IPS-18a (cell line): ENCODE measurements around the gene C16orf95.
"Not testable (repeated sequence)": the region's sequence is repeated elsewhere in the genome, so short reads cannot be mapped to it uniquely, and the experiment has no call there.

Experiments
- H3K27ac ChIP-seq: one replicate; pipeline ENCODE4 v1.5.1; 2013; ENCODE audit warnings: low read length
- H3K27me3 ChIP-seq: one replicate; pipeline ENCODE4 v1.6.1; 2013; ENCODE audit warnings: mild to moderate bottlenecking, low read length; ENCODE audit not compliant: control insufficient read depth, insufficient read depth
- H3K36me3 ChIP-seq: one replicate; pipeline ENCODE4 v1.6.1; 2013; ENCODE audit warnings: low read depth, low read length; ENCODE audit not compliant: control insufficient read depth
- H3K4me1 ChIP-seq: one replicate; pipeline ENCODE4 v1.6.1; 2013; ENCODE audit warnings: low read depth, low read length; ENCODE audit not compliant: control insufficient read depth
- H3K4me3 ChIP-seq: one replicate; pipeline ENCODE4 v1.5.1; 2013; ENCODE audit warnings: low read length
- H3K9ac ChIP-seq: one replicate; pipeline ENCODE4 v1.6.1; 2013; ENCODE audit warnings: mild to moderate bottlenecking, low read length, moderate library complexity
- H3K9me3 ChIP-seq: one replicate; pipeline ENCODE4 v1.6.1; 2013; ENCODE audit warnings: low read depth, low read length; ENCODE audit not compliant: control insufficient read depth

The C16orf95 gene

DNA sequence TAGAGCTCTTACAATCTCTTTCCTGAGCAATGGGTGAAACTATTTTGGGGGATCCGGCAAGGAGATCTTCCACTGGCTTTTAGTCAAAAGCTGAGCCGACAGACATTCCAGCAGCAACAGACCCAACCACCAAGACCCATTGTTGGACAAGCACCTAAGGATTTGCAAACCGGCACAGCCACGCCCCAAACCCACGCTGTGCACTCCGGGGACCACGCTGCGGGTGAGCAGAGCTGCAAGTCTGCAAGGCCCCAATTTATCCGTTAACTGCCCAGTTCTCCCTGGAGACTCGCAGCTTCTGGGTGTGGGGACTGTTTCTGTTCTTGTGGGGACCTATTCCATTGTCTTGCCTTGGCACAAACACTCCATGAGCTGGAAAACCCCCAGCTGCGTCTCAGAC, 45.9 kb downstream of the C16orf95 start:
- Histone ChIP-seq H3K27me3 (no peaks in the 10 kb centered on the region), H3K9ac (no peak overlapping the region), H3K4me1 (no peaks in the 10 kb centered on the region), H3K36me3 (no peaks in the 10 kb centered on the region), H3K9me3 (no peaks in the 10 kb centered on the region), H3K4me3 (no peak overlapping the region), H3K27ac (no peak overlapping the region)

DNA sequence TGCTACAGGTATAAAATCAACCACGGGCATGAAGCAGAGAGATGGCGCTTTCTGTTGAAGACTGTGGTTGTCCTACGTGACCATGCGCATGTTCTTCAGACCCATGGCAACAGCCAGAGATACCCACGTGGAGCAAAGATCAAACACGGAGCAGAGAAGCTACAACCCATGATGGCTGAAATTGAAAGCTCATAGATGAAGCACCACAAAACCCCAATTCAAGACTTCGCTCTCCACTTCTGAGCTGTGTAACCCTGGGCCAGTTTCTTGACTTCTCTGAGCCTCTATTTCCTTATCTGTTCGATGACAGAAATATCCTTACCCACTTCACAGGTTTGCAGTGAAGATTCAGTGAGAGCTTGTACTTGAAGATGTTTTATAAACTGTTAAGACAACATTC, 49.6 kb downstream of the C16orf95 start:
- Histone ChIP-seq H3K9me3 (no peaks in the 10 kb centered on the region), H3K27ac (no peak overlapping the region), H3K4me1 (no peaks in the 10 kb centered on the region), H3K9ac (no peak overlapping the region), H3K36me3 (no peaks in the 10 kb centered on the region), H3K27me3 (no peaks in the 10 kb centered on the region), H3K4me3 (no peak overlapping the region)

DNA sequence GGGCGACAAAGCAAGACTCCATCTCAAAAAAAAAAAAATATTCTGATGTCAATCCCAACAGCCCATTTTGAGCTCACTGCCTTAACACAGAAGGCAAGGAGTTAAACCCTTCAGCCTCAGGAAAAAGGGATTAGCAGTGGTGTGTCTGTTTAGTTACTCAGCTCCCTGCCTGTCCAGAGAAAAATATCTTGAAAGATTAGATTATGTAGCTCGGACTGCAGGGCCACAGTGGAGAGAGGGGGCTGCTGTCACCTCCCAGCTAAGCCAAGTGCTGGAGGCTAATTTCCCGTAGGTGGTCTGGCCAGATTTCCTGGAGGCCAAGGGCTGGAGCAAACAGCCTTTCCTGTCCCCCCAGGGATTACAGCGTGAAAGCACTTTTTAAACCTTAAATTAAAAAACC, 50.3 kb downstream of the C16orf95 start:
- Histone ChIP-seq H3K4me1 (no peaks in the 10 kb centered on the region), H3K9ac (no peak overlapping the region), H3K36me3 (no peaks in the 10 kb centered on the region), H3K27ac (no peak overlapping the region), H3K4me3 (no peak overlapping the region), H3K27me3 (no peaks in the 10 kb centered on the region), H3K9me3 (no peaks in the 10 kb centered on the region)

DNA sequence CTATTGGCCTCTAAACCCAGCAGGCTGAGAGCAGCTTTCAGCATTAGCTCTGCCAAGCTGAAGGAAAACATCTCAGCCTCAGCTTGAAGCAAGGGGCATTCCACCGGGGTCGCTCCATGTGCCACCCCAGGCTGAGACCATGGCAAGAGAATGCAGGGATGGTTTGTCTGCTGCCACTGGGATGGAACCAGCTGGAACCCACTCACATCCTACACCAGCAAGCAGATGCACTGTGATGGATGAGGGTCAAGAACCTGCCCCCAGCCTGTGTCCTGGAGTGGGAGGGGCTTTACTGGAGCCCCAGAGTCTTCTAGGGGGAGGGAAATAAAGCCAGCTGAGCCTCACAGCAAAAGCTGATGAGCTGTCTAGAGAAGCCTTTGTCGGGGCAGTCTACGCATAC, 51.9 kb downstream of the C16orf95 start:
- Histone ChIP-seq H3K9me3 (no peaks in the 10 kb centered on the region), H3K27me3 (no peaks in the 10 kb centered on the region), H3K4me1 (no peaks in the 10 kb centered on the region), H3K27ac (no peak overlapping the region), H3K4me3 (no peak overlapping the region), H3K9ac (no peak overlapping the region), H3K36me3 (no peaks in the 10 kb centered on the region)

DNA sequence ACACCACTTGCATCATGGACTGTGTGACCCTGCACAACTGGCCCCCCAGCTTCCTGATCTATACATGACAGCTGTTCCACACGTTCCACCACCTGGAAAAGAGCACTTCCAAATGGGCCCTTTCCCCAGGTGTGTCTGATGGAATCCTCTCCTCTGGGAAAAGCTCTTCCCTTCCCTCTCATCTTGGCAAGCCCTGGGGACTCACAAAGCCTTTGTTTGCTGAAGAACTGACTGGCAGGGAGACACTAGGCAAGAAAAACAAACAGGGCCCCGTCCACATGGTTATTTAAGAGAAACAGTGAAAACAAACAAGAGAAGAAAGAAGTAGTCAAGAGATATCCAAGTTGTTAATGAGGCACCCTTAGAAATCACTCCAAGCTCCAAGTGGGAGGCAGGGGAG, 52.6 kb downstream of the C16orf95 start:
- Histone ChIP-seq H3K9ac (no peak overlapping the region), H3K4me3 (no peak overlapping the region), H3K27ac (no peak overlapping the region), H3K9me3 (no peaks in the 10 kb centered on the region), H3K36me3 (no peaks in the 10 kb centered on the region), H3K4me1 (no peaks in the 10 kb centered on the region), H3K27me3 (no peaks in the 10 kb centered on the region)

DNA sequence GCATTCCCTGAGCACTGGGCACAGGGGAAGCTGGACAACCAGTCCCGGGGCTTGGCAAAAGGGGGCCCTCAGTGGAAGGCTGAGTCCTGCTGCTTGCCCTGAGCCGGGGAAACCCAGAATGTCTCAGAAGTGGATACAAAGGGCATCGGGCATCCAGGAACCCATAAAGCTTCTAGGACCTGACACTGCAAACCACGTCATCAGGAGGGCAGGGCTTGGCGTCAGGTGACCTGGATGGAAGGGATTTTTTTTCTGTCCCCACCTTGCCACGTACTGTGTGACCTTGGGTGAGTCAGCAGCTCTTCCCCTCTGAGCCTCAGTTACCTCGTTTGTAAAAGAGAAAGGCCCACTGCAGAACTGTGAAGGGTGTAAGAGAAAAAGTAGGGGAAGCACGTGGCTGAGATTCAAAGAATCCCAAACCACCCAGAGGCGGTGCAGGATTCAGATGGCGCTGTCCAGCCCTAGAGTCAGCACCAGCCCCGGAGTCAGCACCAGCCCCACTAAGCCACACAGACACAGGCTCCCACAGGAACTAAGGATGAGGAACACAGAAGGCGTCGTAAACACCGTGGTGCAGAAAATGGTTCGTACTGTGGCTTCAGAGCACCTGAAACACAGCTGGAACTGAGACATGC, 53.7 kb downstream of the C16orf95 start:
- Histone ChIP-seq H3K4me3 (no peak overlapping the region), H3K9ac (no peak overlapping the region), H3K27ac (no peak overlapping the region), H3K36me3 (no peaks in the 10 kb centered on the region), H3K9me3 (no peaks in the 10 kb centered on the region), H3K27me3 (no peaks in the 10 kb centered on the region), H3K4me1 (no peaks in the 10 kb centered on the region)

DNA sequence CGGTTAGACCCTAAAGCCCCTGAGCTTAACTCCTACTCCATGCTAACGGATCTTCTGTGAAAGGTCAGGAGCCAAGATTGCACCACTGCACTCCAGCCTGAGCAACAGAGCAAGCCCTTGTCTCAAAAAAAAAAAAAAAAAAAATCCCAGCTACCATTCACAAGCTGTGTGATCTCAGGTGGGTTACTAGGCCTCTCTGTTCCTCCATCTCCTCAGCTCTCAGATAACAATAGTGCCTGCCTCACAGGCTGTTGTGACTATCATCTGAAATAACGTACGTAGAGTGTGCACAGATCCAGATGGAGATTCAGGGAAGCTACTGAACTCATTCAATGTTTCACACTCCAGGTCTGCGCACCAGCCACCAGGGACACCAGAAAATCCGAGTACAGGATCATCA, 57.8 kb downstream of the C16orf95 start:
- no peaks in the 10 kb centered on the region for H3K36me3 ChIP-seq
- H3K4me1 ChIP-seq = no peaks in the 10 kb centered on the region
- H3K27me3 ChIP-seq = no peaks in the 10 kb centered on the region
- no peaks in the 10 kb centered on the region for H3K9me3 ChIP-seq
- H3K27ac ChIP-seq = no peak overlapping the region
- H3K4me3 ChIP-seq = no peak overlapping the region
- H3K9ac ChIP-seq = no peak overlapping the region

DNA sequence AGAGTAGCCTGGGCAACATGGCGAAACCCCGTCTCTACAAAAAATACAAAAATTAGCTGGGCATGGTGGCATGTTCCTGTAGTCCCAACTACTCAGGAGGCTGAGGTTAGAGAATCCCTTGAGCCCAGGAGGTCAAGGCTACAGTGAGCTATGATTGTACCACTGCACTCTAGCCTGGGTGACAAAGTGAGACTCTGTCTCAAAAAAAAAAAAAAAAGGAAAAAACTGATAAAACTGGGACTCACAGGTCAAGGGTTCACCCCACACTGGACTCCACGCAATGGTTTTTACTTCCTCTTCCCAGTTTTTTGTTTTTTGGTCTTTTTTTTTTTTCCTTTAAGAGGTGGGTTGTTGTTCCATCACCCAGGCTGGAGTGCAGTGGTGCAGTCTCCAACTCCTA, 58.5 kb downstream of the C16orf95 start:
- H3K4me3 ChIP-seq, H3K27ac ChIP-seq: not testable (repeated sequence)

DNA sequence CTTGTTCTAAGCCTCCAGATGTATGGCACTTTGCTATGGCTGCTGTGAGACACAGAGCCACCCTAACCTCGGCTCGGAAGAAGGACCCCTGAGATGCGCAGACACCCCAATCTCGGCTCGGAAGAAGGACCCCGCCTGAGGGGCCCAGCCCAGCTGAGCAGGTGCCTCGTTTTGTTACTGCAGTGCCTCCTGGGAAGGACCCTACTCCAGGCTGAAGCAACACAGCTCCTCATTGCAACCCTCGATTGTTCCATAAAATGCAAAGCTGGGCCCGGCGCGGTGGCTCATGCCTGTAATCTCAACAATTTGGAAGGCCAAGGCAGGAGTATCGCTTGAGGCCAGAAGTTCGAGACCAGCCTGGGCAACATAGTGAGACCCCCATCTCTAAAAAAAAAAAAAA, 61.3 kb downstream of the C16orf95 start:
- Histone ChIP-seq H3K9me3 (no peaks in the 10 kb centered on the region), H3K4me3 (no peak overlapping the region), H3K36me3 (no peaks in the 10 kb centered on the region), H3K27me3 (no peaks in the 10 kb centered on the region), H3K9ac (no peak overlapping the region), H3K4me1 (no peaks in the 10 kb centered on the region), H3K27ac (no peak overlapping the region)

More for the DNA sequence above, 58.5 kb downstream of the C16orf95 start:
- H3K9ac ChIP-seq, H3K4me1 ChIP-seq, H3K27me3 ChIP-seq, H3K9me3 ChIP-seq, H3K36me3 ChIP-seq: not testable (repeated sequence)

DNA sequence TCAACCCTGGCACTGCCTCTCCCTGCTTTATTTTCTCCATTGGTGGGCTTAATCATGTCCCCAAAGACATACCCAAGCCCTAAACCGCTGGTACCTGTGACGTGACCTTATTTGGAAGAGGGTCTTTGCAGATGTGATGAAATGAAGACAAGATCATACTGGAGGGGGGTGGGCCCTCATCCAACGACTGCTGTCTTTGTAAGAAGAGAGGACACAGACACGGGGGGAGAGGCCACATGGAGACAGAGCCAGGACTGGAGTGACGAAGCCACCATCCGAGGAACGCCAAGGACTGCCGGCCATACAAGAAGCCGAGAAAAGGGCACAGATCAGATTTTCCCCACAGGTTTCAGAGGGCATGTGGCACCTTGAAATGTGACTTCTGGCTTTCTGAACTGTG, 62.5 kb downstream of the C16orf95 start:
- Histone ChIP-seq H3K36me3 (no peaks in the 10 kb centered on the region), H3K4me1 (no peaks in the 10 kb centered on the region), H3K27me3 (no peaks in the 10 kb centered on the region), H3K9me3 (no peaks in the 10 kb centered on the region), H3K9ac (no peak overlapping the region), H3K27ac (no peak overlapping the region), H3K4me3 (no peak overlapping the region)

DNA sequence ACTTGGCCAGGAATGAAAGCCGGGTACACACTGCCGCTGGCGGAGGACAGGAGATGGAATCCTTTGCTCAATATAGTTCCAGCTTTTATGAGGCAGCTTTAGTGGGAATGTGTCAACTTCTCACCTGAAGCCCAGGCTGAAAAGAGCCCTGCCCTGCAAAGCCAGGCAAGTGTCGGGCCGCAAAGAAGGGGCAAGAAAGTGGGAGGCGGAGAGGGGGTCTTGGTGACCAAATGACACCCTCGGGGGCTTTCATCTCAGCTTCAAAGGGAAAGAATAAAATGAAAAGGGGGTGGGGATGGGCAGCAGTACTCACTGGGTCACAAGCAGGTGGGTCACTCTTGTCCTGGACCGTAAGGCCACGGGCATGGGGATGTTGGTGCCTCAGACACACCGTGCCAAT, 62.9 kb downstream of the C16orf95 start:
- Histone ChIP-seq H3K4me1 (no peaks in the 10 kb centered on the region), H3K27me3 (no peaks in the 10 kb centered on the region), H3K9ac (no peak overlapping the region), H3K36me3 (no peaks in the 10 kb centered on the region), H3K4me3 (no peak overlapping the region), H3K9me3 (no peaks in the 10 kb centered on the region), H3K27ac (no peak overlapping the region)

DNA sequence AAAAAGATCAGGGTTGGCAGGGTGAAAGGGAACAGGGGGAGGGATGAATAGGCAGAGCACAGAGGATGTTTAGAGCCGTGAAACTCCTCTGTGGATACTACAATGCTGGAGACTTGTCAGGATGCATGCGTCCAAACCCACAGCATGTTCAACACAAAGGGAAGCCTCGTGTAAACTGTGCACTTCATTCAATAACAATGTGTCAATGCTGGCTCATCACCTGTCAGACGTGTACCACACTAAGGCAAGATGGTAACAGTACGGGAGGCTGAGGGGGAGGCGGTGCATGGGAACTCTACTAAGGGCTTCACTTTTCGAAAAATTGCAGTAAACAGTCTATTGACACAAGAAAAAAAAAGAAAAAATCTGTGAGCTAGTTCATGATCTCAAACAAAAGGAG, 63.7 kb downstream of the C16orf95 start:
- Histone ChIP-seq H3K4me3 (no peak overlapping the region), H3K4me1 (no peaks in the 10 kb centered on the region), H3K9me3 (no peaks in the 10 kb centered on the region), H3K27me3 (no peaks in the 10 kb centered on the region), H3K27ac (no peak overlapping the region), H3K36me3 (no peaks in the 10 kb centered on the region), H3K9ac (no peak overlapping the region)
